ENCODE results near the gene RIPK3. TPM values are rescaled to one million over a fixed set of nuclear protein-coding genes. Genes with fewer than 3 reads are reported as not detected.

RIPK3 gene
- total RNA-seq, 4 donors from 2014 or later = 9.0 to 18.0 (median 13.2) TPM

DNA sequence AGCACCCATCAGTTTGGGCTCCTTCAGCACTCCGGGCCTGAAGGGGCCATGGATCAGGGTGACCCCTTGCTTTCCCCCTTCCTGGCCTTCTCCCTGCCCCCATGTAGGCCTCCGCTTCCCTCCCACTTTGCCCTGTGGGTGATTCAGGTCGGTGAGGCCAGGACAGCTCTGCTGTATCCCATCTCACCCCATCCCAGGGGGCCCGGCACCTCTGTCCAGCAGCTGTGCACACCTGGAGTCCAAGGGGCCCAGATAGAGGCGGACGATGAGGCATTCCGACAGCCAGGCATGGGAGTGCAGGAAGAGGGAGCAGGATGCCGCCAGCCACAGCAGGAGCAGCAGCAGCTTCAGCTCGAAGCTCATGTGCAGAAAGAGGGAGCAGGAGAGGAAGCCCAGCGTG is 17.1 kb downstream of the RIPK3 start:
- TF ChIP-seq, protein P1, sequence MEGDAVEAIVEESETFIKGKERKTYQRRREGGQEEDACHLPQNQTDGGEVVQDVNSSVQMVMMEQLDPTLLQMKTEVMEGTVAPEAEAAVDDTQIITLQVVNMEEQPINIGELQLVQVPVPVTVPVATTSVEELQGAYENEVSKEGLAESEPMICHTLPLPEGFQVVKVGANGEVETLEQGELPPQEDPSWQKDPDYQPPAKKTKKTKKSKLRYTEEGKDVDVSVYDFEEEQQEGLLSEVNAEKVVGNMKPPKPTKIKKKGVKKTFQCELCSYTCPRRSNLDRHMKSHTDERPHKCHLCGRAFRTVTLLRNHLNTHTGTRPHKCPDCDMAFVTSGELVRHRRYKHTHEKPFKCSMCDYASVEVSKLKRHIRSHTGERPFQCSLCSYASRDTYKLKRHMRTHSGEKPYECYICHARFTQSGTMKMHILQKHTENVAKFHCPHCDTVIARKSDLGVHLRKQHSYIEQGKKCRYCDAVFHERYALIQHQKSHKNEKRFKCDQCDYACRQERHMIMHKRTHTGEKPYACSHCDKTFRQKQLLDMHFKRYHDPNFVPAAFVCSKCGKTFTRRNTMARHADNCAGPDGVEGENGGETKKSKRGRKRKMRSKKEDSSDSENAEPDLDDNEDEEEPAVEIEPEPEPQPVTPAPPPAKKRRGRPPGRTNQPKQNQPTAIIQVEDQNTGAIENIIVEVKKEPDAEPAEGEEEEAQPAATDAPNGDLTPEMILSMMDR (IDR thresholded peaks at IDR 0.05) = no peak
- ATAC-seq (ENCODE audit: low FRiP score) (no peak), DNase-seq (ENCODE audit: low spot score) (no peak)

DNA sequence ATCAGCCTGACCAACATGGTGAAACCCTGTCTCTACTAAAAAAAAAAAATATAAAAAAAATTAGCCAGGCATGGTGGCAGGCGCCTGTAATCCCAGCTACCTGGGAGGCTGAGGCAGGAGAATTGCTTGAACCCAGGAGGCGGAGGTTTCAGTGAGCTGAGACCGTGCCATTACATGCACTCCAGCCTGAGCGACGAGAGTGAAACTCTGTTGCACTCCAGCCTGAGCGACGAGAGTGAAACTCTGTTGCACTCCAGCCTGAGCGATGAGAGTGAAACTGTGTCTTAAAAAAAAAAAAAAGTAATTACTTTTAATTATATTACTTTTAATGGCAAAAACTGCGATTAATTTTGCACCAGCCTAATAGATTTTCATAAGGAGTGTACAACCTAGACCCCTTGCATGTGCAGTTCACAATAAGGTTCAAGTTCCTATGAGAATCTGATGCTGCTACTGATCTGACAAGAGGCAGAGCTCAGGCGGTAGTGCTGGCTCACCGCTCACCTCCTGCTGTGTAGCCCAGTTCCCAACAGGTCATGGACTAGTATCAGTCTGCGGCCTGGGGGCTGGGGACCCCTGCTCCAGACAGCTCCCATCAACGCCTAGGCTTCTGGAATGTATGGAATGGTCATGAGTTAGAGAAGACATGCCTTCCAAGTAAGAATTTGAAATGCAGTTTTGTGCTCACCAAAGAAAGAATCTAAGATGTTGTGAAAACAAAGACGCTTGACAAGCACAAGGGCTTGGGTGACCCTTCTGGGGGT is 18.4 kb downstream of the RIPK3 start:
- ATAC-seq (ENCODE audit: low FRiP score) (no peak), DNase-seq (ENCODE audit: low spot score) (no peak)
- TF ChIP-seq, protein P1 (IDR thresholded peaks at IDR 0.05) = no peak

DNA sequence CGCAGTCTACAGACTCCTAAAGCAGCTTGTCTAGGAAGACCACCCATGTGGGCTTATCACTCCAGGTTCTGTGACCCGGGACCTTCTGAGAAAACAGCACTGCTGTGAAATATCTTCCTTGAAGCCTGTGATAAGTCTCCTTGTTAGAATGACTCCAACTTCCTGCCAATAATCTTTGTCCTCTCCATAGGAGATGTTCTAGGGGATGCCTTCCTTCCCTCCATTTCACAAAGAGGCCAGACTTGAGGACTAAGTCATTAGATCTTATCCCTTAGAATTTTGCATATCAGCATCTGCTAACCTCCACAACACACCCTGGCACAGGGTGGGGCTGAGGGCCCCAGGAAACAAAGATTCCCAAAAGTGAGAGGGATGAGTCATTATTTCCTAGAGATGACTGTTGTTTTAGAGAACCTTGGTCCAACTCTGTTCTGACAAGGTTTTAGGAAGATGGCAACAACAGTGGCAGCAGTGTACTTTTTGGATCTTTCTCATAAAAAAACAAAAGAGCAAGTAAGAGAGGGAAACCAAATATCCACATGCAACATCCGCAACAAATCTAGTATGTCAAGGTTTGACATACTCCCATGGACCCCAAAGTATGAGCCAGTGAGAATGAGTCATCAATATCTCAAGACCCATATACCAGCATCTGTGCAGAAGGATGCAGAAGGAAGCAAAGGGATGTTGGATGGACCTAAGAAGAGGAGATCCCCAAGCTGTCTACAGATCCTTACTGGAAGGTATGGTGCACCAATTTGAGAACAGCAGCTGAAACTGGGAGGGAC is 22.5 kb downstream of the RIPK3 start:
- DNase-seq (ENCODE audit: low spot score) (no peak), ATAC-seq (ENCODE audit: low FRiP score) (peak; percentile 67)
- TF ChIP-seq, protein P1 (IDR thresholded peaks at IDR 0.05) = no peak

DNA sequence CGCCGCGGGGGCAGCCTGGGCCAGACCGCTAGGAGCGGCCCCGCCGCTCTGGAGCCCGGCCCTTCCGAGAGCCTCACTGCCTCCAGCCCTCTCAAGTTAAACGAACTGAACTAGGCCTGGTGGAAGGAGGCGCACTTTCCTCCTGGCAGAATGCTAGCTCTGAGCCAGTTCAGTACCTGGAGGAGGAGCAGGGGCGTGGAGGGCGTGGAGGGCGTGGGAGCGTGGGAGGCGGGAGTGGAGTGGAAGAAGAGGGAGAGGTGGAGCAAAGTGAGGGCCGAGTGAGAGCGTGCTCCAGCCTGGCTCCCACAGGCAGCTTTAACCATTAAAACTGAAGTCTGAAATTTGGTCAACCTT is 23.2 kb downstream of the RIPK3 start:
- peak; percentile 28 for ATAC-seq (ENCODE audit: low FRiP score)
- TF ChIP-seq, protein P1 (IDR thresholded peaks at IDR 0.05) = no peak
- no peak for DNase-seq (ENCODE audit: low spot score)

DNA sequence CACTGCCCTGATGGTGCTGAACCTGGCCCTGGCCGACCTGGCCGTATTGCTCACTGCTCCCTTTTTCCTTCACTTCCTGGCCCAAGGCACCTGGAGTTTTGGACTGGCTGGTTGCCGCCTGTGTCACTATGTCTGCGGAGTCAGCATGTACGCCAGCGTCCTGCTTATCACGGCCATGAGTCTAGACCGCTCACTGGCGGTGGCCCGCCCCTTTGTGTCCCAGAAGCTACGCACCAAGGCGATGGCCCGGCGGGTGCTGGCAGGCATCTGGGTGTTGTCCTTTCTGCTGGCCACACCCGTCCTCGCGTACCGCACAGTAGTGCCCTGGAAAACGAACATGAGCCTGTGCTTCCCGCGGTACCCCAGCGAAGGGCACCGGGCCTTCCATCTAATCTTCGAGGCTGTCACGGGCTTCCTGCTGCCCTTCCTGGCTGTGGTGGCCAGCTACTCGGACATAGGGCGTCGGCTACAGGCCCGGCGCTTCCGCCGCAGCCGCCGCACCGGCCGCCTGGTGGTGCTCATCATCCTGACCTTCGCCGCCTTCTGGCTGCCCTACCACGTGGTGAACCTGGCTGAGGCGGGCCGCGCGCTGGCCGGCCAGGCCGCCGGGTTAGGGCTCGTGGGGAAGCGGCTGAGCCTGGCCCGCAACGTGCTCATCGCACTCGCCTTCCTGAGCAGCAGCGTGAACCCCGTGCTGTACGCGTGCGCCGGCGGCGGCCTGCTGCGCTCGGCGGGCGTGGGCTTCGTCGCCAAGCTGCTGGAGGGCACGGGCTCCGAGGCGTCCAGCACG is 23.8 kb downstream of the RIPK3 start:
- TF ChIP-seq, protein P1 (IDR thresholded peaks at IDR 0.05) = no peak
- ATAC-seq (ENCODE audit: low FRiP score) = peak; percentile 4
- no peak for DNase-seq (ENCODE audit: low spot score)

DNA sequence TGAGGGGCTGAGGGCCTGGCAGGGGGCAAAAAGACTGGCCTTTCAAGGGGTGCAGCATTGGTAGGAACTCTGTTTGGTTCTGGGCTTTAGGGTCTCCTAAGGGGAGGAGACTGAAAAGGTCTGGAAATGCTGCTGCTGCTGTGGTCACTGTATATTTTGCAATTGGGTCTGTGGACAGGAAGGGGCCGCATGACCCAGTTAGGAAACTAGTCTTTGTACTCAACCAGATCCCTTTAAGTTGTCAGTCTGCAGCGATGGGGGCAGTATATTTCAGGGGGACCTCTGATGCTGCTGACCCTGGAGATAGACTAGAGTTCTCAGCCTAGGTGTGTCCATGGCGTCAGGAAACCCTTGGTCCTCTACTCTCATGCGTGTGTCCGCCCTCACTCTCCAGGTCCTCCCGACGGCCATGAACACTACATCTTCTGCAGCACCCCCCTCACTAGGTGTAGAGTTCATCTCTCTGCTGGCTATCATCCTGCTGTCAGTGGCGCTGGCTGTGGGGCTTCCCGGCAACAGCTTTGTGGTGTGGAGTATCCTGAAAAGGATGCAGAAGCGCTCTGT is 24.5 kb downstream of the RIPK3 start:
- no peak for DNase-seq (ENCODE audit: low spot score)
- TF ChIP-seq, protein P1 (IDR thresholded peaks at IDR 0.05) = no peak
- ATAC-seq (ENCODE audit: low FRiP score) = no peak

All from omental fat pad (tissue), 4 donors.